HCT116 (cell line): ENCODE data around the gene DDX41. TPM values are rescaled to one million over a fixed set of nuclear protein-coding genes. Genes with fewer than 3 reads are reported as not detected.

ENCODE experiments used
- ATAC-seq: fragments of 200-7000 bp; cut with Tn5 transposase; 2 replicates; pipeline ENCODE4 v1.9.1; 2020; ENCODE audit warnings: mild to moderate bottlenecking, moderate library complexity
- BruUV-seq: library from RNA; stranded (reverse); fragments of 400-500 nt; replicated peaks from 2 replicates; lab custom pipeline; 2021; lab: Mats Ljungman, UMichigan
- CTCF ChIA-PET: fragments of 300-600 bp; sonication (Branson Sonifier 250); formaldehyde crosslinking; loops from one replicate; lab custom pipeline; 2021; ENCODE audit warnings: antibody characterized with exemption; lab: Charles Lee
- POLR2A ChIA-PET: fragments of 300-600, 350-600 bp; sonication (Branson Sonifier 250); formaldehyde crosslinking; loops from one replicate; lab custom pipeline; 2021; ENCODE audit warnings: antibody characterized with exemption; lab: Charles Lee
- RAD21 ChIA-PET, 2 experiments: fragments of 300-600 bp; sonication (Branson Sonifier 250); formaldehyde crosslinking; loops; one replicate each; lab custom pipeline; 2023; ENCODE audit warnings: low total read pairs in 2 of 2; ENCODE audit not compliant: uncharacterized antibody in 2 of 2, unreplicated experiment in 2 of 2, low non-redundant PET in 1 of 2; lab: Charles Lee
- DNase-seq: peaks from one replicate; pipeline ENCODE4 v3.0.0-alpha.2; 2010; ENCODE audit warnings: low read depth, low spot score
- H2AFZ ChIP-seq: fragments of 200-600 bp; shearing (Covaris generic), sonication (generic); 2 replicates; pipeline ENCODE4 v1.6.1; 2017; ENCODE audit warnings: low read depth, mixed run types, mixed read lengths, antibody characterized with exemption, low read length; ENCODE audit not compliant: poor library complexity, severe bottlenecking
- H3K27ac ChIP-seq: 2 replicates; pipeline ENCODE4 v1.5.1; 2012; ENCODE audit warnings: low read depth, low read length
- H3K27me3 ChIP-seq: fragments of 200-600 bp; sonication (generic); 2 replicates; pipeline ENCODE4 v1.6.1; 2016; ENCODE audit warnings: mixed run types, low read length, mixed read lengths; ENCODE audit not compliant: insufficient read depth
- H3K36me3 ChIP-seq, 2 experiments: fragments of 200-500 bp in 1 of 2; fragments of 200-600 bp in 1 of 2; sonication (Bioruptor generic) in 1 of 2; sonication (generic) in 1 of 2; 2 replicates each; pipeline versions ENCODE4 v1.5.1 to v1.6.1; 2014 to 2016; ENCODE audit warnings: low read length in 2 of 2, inconsistent platforms in 1 of 2, mixed read lengths in 1 of 2, mixed run types in 1 of 2; ENCODE audit not compliant: insufficient read depth in 2 of 2, control insufficient read depth in 1 of 2
- H3K4me1 ChIP-seq, 2 experiments: fragments of 200-600 bp in 1 of 2; sonication (generic) in 1 of 2; 2 replicates each; pipeline versions ENCODE4 v1.5.1 to v1.6.1; 2012 to 2017; ENCODE audit warnings: low read length in 2 of 2, inconsistent platforms in 1 of 2, mild to moderate bottlenecking in 1 of 2, mixed read lengths in 1 of 2, mixed run types in 1 of 2, moderate library complexity in 1 of 2; ENCODE audit not compliant: insufficient read depth in 2 of 2, control insufficient read depth in 1 of 2
- H3K4me2 ChIP-seq: fragments of 200-600 bp; sonication (generic); 2 replicates; pipeline ENCODE4 v1.6.1; 2017; ENCODE audit warnings: mixed run types, low read length, mixed read lengths
- H3K4me3 ChIP-seq, 2 experiments: fragments of 200-600 bp in 1 of 2; sonication (generic) in 1 of 2; replicated peaks in 1 of 2; 2 replicates each; pipeline ENCODE4 v1.5.1; 2011 to 2016; ENCODE audit warnings: low read length in 2 of 2, control low read depth in 1 of 2, low read depth in 1 of 2, mild to moderate bottlenecking in 1 of 2, mixed read lengths in 1 of 2, mixed run types in 1 of 2
- H3K79me2 ChIP-seq: fragments of 200-600 bp; sonication (generic); 2 replicates; pipeline ENCODE4 v1.6.1; 2017; ENCODE audit warnings: mild to moderate bottlenecking, mixed run types, low read length, moderate library complexity, mixed read lengths; ENCODE audit not compliant: insufficient read depth
- H3K9ac ChIP-seq: fragments of 200-600 bp; sonication (generic); 2 replicates; pipeline ENCODE4 v1.6.1; 2016; ENCODE audit warnings: low read length, mixed read lengths
- H3K9me2 ChIP-seq: fragments of 200-600 bp; sonication (generic), shearing (Covaris generic); 2 replicates; pipeline ENCODE4 v1.6.1; 2017; ENCODE audit warnings: mixed run types, mild to moderate bottlenecking, moderate library complexity; ENCODE audit not compliant: insufficient read depth
- H3K9me3 ChIP-seq, 2 experiments: fragments of 200-500 bp in 1 of 2; fragments of 200-600 bp in 1 of 2; sonication (Bioruptor generic) in 1 of 2; sonication (generic) in 1 of 2; 2 replicates each; pipeline ENCODE4 v1.6.1; 2014 to 2017; ENCODE audit warnings: low read length in 2 of 2, mixed read lengths in 2 of 2, inconsistent platforms in 1 of 2, low read depth in 1 of 2, mild to moderate bottlenecking in 1 of 2, mixed run types in 1 of 2, moderate library complexity in 1 of 2; ENCODE audit not compliant: control insufficient read depth in 1 of 2, insufficient read depth in 1 of 2
- H4K20me1 ChIP-seq: fragments of 200-600 bp; sonication (generic), shearing (Covaris generic); 2 replicates; pipeline ENCODE4 v1.6.1; 2017; ENCODE audit warnings: mixed run types, mild to moderate bottlenecking, moderate library complexity; ENCODE audit not compliant: insufficient read depth
- EZH2 ChIP-seq: fragments of 200-600 bp; sonication (generic); IDR thresholded peaks from 2 replicates; pipeline ENCODE4 v1.6.1; 2017; ENCODE audit warnings: antibody characterized with exemption, mixed run types
- POLR2A ChIP-seq: IDR thresholded peaks from 2 replicates; pipeline ENCODE4 v1.7.0; 2011; ENCODE audit warnings: borderline replicate concordance; ENCODE audit not compliant: insufficient read depth, insufficient read length; ENCODE audit errors: extremely low read depth
- POLR2AphosphoS5 ChIP-seq: IDR thresholded peaks from 2 replicates; pipeline ENCODE4 v1.6.1; 2011; ENCODE audit warnings: mild to moderate bottlenecking, low read depth, low read length, moderate library complexity
- SIN3A ChIP-seq: IDR thresholded peaks from 2 replicates; pipeline ENCODE4 v1.6.1; 2012; ENCODE audit warnings: low read depth
- intact Hi-C: fragments of 100-400 bp; cut with micrococcal nuclease; formaldehyde crosslinking; loops from 2 replicates; pipeline ENCODE4 v1.10.0; 2022
- total RNA-seq: library from RNA; stranded (reverse); gene quantifications from one replicate; pipeline ENCODE4 v1.2.1, GENCODE V29; 2021; ENCODE audit not compliant: unreplicated experiment
- TF ChIP-seq, protein P1 (sequence below): IDR thresholded peaks from 2 replicates; pipeline ENCODE4 v1.6.1; 2012

Gene DDX41
- total RNA-seq, 1 experiment from 2014 or later, result 141 TPM

- Histone ChIP-seq H3K9me2 (no peaks in the 10 kb centered on the region), H2AFZ (no peak overlapping the region), H3K79me2 (no peaks in the 10 kb centered on the region), H4K20me1 (no peaks in the 10 kb centered on the region), H3K9me3 (no peaks in the 10 kb centered on the region), H3K27ac (no peak overlapping the region), H3K4me1 (no peaks in the 10 kb centered on the region), H3K9ac (no peak overlapping the region), H3K4me3 (no peak overlapping the region)
- POLR2A ChIA-PET, result no interaction called here
- DNase-seq (no peak), ATAC-seq (no peak)
- RAD21 ChIA-PET, result no interaction called here
- intact Hi-C loops, result no loop called here
- no TSS peak for BruUV-seq
- TF ChIP-seq EZH2 (no peak), SIN3A (no peak), POLR2AphosphoS5 (no peak), POLR2A (no peak)
- TF ChIP-seq, all 23 proteins: peak for 0
- no peak overlapping the region for H3K4me2 ChIP-seq
- H3K36me3 ChIP-seq, result peaks cover 4 to 31% of the 10 kb centered on the region in 2 experiments; a peak in 3 of 4 replicates
- no peaks in the 10 kb centered on the region for H3K27me3 ChIP-seq
- CTCF ChIA-PET, result no interaction called here
These were observed 13.9 kb upstream of the DDX41 start for GRCh38 chr5:177530638-177531037.

- H3K4me2 ChIP-seq, result no peak overlapping the region
- H3K4me3 ChIP-seq, result no peak overlapping the region
- H4K20me1 ChIP-seq, result no peaks in the 10 kb centered on the region
- H3K4me1 ChIP-seq, result no peaks in the 10 kb centered on the region
- peaks cover 7 to 33% of the 10 kb centered on the region in 2 experiments; a peak in 3 of 4 replicates for H3K36me3 ChIP-seq
- POLR2A ChIA-PET, result no interaction called here
- H3K27me3 ChIP-seq, result no peaks in the 10 kb centered on the region
- no peak overlapping the region for H3K27ac ChIP-seq
- no peak overlapping the region for H2AFZ ChIP-seq
- H3K79me2 ChIP-seq, result no peaks in the 10 kb centered on the region
- DNase-seq, result no peak
- no TSS peak for BruUV-seq
- ATAC-seq, result no peak
- no peaks in the 10 kb centered on the region for H3K9me3 ChIP-seq
- no peak for TF ChIP-seq POLR2AphosphoS5
- TF ChIP-seq, protein P1, sequence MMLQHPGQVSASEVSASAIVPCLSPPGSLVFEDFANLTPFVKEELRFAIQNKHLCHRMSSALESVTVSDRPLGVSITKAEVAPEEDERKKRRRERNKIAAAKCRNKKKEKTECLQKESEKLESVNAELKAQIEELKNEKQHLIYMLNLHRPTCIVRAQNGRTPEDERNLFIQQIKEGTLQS, result no peak
- H3K9me2 ChIP-seq, result no peaks in the 10 kb centered on the region
- no peak overlapping the region for H3K9ac ChIP-seq
- intact Hi-C loops, result no loop called here
- CTCF ChIA-PET, result no interaction called here
- RAD21 ChIA-PET, result no interaction called here
These were observed 12.8 kb upstream of the DDX41 start for GRCh38 chr5:177529247-177530203.
